HFFc6 (cell line): ENCODE results near the gene CIRBP. TPM values are rescaled to one million over a fixed set of nuclear protein-coding genes. Genes with fewer than 3 reads are reported as not detected.
"Not testable (repeated sequence)": the region's sequence is repeated elsewhere in the genome, so short reads cannot be mapped to it uniquely, and the experiment has no call there.

ENCODE experiments used
- DNase-seq: peaks from one replicate; pipeline ENCODE4 v3.0.0-alpha.2; 2018
- H3K27ac Mint-ChIP-seq: 2 replicates; pipeline ENCODE4 v1.8.0; 2020; ENCODE audit warnings: mild to moderate bottlenecking, mixed read lengths
- H3K27me3 Mint-ChIP-seq: 2 replicates; pipeline ENCODE4 v1.8.0; 2021; ENCODE audit warnings: mild to moderate bottlenecking, moderate library complexity, mixed read lengths; ENCODE audit not compliant: insufficient read depth
- H3K36me3 Mint-ChIP-seq: 2 replicates; pipeline ENCODE4 v1.8.0; 2021; ENCODE audit warnings: low read depth, mixed read lengths
- H3K4me1 Mint-ChIP-seq: 2 replicates; pipeline ENCODE4 v1.8.0; 2020; ENCODE audit warnings: low read depth, mixed read lengths
- H3K4me3 Mint-ChIP-seq: 2 replicates; pipeline ENCODE4 v1.8.0; 2020; ENCODE audit warnings: mild to moderate bottlenecking, moderate library complexity, mixed read lengths
- H3K9me3 Mint-ChIP-seq: 2 replicates; pipeline ENCODE4 v1.8.0; 2020; ENCODE audit warnings: mild to moderate bottlenecking, mixed read lengths
- total RNA-seq, 6 experiments: library from RNA; stranded (reverse); fragmentation: NEBNext Ultra II Directional; extraction: Animal tissue kit (Norgen Biotek cat#: 25700); gene quantifications; 2 replicates in 1 of 6; 3 replicates in 5 of 6; pipeline ENCODE4 v1.2.3, GENCODE V29; 2021
- TF ChIP-seq, protein P1 (sequence below): fragments of 200-600 bp; sonication (generic); IDR thresholded peaks from 2 replicates; pipeline ENCODE4 v1.5.0; 2021; ENCODE audit warnings: antibody characterized with exemption, mild to moderate bottlenecking

CIRBP gene
- total RNA-seq, 6 experiments from 2014 or later, result 160 to 243 (median 190) TPM

DNA sequence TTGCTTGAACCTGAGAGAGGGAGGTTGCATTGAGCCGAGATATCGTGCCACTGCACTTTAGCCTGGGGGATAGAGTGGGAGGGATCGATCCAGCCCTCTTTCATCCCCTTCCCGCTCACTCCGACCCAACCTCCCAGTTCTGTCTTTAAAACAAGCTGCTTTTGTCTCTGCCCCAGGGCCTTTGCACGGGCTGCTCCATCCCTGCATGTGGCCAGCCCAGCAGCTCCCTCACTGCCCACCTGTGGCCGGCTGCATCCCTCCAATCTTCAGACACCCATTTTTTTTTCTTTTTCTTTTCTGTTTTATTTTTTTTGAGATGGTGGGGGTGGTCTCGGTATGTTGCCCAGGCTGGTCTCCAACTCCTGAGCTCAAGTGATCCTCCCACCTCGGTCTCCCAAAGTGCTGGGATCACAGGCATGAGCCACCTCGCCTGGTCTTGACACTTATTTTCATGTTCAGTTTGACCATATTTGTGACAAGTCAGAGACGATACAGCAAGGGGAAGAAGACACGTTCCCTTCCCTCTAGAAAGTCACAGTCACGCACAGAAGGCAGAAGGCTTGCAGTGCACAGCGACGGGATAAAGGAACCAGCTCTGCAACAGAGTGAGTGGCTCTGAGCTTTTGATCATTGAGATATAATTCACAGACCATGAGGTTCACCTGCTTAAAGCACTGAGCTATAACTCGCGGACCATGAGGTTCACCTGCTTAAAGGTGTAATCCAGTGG is 48.3 kb downstream of the CIRBP start:
- Mint-ChIP-seq H3K27ac (no peak overlapping the region), H3K4me3 (no peak overlapping the region), H3K4me1 (no peaks in the 10 kb centered on the region), H3K27me3 (peaks cover 14% of the 10 kb centered on the region), H3K36me3 (no peaks in the 10 kb centered on the region), H3K9me3 (no peaks in the 10 kb centered on the region)
- TF ChIP-seq, protein P1, sequence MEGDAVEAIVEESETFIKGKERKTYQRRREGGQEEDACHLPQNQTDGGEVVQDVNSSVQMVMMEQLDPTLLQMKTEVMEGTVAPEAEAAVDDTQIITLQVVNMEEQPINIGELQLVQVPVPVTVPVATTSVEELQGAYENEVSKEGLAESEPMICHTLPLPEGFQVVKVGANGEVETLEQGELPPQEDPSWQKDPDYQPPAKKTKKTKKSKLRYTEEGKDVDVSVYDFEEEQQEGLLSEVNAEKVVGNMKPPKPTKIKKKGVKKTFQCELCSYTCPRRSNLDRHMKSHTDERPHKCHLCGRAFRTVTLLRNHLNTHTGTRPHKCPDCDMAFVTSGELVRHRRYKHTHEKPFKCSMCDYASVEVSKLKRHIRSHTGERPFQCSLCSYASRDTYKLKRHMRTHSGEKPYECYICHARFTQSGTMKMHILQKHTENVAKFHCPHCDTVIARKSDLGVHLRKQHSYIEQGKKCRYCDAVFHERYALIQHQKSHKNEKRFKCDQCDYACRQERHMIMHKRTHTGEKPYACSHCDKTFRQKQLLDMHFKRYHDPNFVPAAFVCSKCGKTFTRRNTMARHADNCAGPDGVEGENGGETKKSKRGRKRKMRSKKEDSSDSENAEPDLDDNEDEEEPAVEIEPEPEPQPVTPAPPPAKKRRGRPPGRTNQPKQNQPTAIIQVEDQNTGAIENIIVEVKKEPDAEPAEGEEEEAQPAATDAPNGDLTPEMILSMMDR, result no peak
- no peak for DNase-seq

DNA sequence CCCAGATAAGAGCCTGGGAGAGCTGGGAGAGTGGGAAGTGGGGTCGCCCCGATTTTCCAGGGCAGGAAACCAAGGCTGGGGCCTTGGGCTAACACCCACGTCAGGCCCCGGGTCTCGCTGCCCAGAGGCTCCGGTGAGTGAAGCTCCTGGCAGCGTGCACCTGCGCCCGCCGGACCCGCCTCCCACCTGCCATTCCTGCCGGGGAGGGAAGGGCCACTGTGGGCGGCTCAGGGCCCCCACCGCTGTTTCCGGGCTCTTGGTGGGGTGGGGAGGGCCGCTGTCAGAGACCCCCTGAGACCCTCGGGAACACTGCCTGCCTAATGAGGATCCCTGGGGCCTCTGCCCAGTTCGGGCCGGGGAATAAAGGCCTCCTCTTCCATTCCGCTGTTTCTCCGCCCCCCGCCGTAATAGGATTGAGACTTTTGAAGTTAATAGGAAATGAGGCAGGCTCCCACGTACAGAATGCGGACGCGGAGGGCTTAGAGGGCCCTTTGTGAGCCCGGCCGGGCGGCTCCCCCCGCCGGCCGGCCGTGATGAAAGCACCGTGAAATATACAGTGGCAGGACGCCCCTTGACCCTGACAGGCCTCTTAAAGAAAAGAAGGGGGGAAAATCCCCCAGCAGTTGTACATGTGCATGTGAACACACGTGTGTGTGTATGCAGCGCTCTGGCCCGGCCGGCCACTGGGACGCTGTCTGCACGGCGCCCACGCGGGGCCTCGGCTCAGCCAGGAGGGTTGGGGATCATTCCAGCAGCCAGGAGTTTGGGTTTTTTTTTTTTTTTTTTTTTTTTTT is 49.7 kb downstream of the CIRBP start:
- no peaks in the 10 kb centered on the region for H3K9me3 Mint-ChIP-seq

DNA sequence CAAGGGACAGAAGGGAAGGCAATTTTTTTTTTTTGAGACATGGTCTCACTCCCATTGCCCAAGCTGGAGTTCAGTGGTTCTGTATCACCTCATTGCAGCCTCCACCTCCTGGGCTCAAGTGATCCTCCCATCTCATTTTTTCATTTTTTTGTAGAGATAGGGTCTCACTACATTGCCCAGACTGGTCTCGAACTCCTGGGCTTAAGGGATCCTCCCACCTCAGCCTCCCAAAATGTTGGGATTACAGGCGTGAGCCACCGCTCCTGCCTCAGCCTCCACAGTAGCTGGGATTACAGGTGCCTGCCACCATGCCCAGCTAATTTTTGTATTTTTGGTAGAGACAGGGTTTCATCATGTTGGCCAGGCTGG is 51.1 kb downstream of the CIRBP start:
- not testable (repeated sequence) for H3K4me1 Mint-ChIP-seq

More for the DNA sequence above, 49.7 kb downstream of the CIRBP start:
- Mint-ChIP-seq H3K27ac (no peak overlapping the region), H3K4me3 (no peak overlapping the region), H3K4me1 (no peaks in the 10 kb centered on the region), H3K27me3 (peaks cover 19% of the 10 kb centered on the region), H3K36me3 (no peaks in the 10 kb centered on the region)
- TF ChIP-seq, protein P1, result no peak
- no peak for DNase-seq

DNA sequence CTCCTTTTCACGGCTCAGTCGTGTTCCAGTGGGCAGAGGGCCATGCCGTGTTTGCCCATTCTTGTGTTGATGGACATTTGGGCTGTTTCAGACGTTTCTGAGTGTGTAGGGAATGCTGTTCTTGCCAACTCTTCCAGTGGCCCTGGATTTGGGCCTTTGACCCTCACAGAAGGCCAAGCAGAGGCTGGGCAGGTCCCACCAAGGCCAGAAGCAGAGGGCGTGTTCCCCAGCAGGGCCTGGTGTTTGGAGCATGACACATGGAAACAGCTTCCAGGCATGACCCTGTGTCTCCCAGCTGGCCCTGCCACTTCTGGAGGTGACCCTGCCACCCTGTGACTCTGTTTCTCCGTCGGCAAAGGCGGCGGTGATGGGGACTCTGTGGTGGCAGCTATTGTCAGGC is 52.4 kb downstream of the CIRBP start:
- Mint-ChIP-seq H3K4me3 (no peak overlapping the region), H3K27me3 (peaks cover 19% of the 10 kb centered on the region), H3K36me3 (no peaks in the 10 kb centered on the region), H3K27ac (no peak overlapping the region), H3K4me1 (peaks cover 6% of the 10 kb centered on the region; the same call in 1 of the 2 replicates), H3K9me3 (no peaks in the 10 kb centered on the region)
- no peak for DNase-seq
- TF ChIP-seq, protein P1, result no peak

More for the DNA sequence above, 51.1 kb downstream of the CIRBP start:
- not testable (repeated sequence) for H3K36me3 Mint-ChIP-seq, H3K4me3 Mint-ChIP-seq, H3K9me3 Mint-ChIP-seq, DNase-seq, H3K27ac Mint-ChIP-seq
- H3K27me3 Mint-ChIP-seq, result peaks cover 19% of the 10 kb centered on the region

DNA sequence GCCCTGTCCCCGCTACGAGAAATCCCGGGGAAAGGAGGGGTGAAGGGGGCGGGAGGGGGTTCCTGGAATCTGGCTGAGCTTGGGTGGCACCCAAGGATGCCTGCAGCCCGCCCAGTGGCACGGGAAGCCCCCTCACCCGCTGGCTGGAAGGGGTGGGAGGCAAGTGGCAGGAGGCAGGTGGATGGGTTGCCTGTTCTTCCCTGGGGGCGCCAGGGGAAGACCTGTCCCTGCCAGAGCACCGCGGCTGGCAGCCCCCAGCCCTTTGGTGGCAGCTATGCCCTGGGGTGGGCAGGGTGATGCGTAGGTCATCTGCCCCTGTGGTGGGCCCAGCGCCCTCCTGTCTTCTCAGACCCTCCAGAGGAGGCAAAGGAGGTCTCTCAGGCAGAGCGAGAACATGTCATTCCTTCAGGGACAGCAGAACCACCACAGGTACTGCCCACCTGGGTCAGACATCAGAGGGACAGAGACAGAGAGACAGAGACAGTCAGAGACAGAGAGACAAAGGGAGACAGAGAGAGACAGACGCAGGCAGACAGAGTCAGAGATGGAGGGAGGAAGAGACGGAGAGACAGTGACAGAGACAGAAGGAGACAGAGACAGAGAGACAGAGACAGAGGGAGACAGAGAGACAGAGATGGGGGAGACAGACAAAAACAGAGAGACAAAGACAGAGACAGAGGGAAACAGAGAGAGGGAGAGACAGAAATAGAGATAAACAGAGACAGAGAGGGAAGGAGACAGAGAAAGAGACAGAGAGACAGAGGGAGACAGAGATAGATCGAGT is 53.3 kb downstream of the CIRBP start:
- no peak for DNase-seq
- Mint-ChIP-seq H3K4me1 (peaks cover 6% of the 10 kb centered on the region; the same call in 1 of the 2 replicates), H3K4me3 (no peak overlapping the region), H3K27me3 (peaks cover 16% of the 10 kb centered on the region), H3K9me3 (no peaks in the 10 kb centered on the region), H3K36me3 (no peaks in the 10 kb centered on the region), H3K27ac (no peak overlapping the region)
- TF ChIP-seq, protein P1, result no peak
